Thyroid gland (tissue), 4 donors: ENCODE data around the gene CFAP58.

Experiments used
- POLR2A ChIP-seq, 2 donors: fragments of 450-650 bp; IDR thresholded peaks; one replicate each; pipeline ENCODE4 v1.6.1; 2017; ENCODE audit warnings: antibody characterized with exemption in 2 of 2, mild to moderate bottlenecking in 2 of 2, moderate library complexity in 1 of 2
- TF ChIP-seq, protein P1 (sequence below), 6 experiments: fragments of 200-600 bp in 3 of 6; fragments of 450-650 bp in 3 of 6; sonication (generic) in 3 of 6; IDR thresholded peaks; one replicate each; pipeline ENCODE4 v1.5.1; 2016 to 2019; ENCODE audit warnings: antibody characterized with exemption in 6 of 6, mild to moderate bottlenecking in 2 of 6, inconsistent platforms in 1 of 6, moderate library complexity in 1 of 6

- TF ChIP-seq, protein P1, sequence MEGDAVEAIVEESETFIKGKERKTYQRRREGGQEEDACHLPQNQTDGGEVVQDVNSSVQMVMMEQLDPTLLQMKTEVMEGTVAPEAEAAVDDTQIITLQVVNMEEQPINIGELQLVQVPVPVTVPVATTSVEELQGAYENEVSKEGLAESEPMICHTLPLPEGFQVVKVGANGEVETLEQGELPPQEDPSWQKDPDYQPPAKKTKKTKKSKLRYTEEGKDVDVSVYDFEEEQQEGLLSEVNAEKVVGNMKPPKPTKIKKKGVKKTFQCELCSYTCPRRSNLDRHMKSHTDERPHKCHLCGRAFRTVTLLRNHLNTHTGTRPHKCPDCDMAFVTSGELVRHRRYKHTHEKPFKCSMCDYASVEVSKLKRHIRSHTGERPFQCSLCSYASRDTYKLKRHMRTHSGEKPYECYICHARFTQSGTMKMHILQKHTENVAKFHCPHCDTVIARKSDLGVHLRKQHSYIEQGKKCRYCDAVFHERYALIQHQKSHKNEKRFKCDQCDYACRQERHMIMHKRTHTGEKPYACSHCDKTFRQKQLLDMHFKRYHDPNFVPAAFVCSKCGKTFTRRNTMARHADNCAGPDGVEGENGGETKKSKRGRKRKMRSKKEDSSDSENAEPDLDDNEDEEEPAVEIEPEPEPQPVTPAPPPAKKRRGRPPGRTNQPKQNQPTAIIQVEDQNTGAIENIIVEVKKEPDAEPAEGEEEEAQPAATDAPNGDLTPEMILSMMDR (IDR thresholded peaks at IDR 0.05), result no peak
- TF ChIP-seq POLR2A (IDR thresholded peaks at IDR 0.05), result no peak
Observed at GRCh38 chr10:104446151-104446550, 92.5 kb downstream of the CFAP58 start.
